Skeletal muscle cell (primary cell): ENCODE data around the gene CDC6.

Experiments
- DNase-seq: peaks from one replicate; pipeline ENCODE4 v3.0.0-alpha.2; 2010; ENCODE audit warnings: low read depth
- H3K4me3 ChIP-seq: 2 replicates; pipeline ENCODE4 v1.5.1; 2011; ENCODE audit warnings: low read depth, mild to moderate bottlenecking, control low read depth, low read length, moderate library complexity

The CDC6 gene

DNA sequence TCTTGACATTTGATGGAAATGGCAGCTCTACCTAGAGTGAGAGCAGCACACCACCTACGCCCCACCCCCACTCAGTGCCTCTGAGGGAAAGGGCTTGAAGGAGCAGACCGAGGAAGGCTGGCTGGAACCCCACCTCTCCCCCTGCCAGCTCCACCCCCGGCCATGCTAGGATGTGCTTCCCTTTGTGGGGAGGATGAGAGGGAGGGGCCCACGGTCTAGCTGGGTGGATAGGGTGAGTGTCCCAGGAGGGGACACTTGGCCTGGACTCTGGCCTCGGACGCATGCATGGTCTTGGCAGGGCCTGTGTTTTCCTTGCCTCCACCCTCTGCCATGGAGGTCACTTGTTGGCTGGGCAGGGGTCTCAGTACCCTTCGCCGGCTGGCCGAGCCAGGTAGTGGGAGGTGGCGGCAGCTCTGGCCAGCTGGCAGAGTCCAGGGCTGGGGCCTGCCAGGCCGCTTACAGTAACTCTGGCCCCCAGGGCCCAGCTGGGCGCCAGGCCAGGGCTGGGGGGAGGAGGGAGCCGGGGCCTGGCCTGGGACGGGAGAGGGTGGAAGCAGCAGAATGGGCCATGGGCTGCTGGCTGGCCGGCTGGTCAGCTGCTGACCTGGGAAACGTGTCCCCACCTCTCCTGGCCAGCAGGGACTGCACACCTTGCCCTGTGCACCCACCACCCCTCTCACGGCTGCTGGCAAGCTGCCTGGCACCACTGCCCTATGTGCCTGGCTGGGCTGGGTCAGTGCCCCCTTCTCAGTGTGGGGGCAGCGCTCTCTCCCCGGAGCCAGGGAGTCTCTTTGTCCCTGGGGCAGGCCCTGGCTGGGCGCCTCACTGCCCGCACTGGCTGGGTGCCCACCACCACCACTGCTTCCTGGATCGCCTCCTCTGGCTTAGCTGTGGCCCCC, 44.3 kb downstream of the CDC6 start:
- DNase-seq = no peak
- no peak overlapping the region for H3K4me3 ChIP-seq

DNA sequence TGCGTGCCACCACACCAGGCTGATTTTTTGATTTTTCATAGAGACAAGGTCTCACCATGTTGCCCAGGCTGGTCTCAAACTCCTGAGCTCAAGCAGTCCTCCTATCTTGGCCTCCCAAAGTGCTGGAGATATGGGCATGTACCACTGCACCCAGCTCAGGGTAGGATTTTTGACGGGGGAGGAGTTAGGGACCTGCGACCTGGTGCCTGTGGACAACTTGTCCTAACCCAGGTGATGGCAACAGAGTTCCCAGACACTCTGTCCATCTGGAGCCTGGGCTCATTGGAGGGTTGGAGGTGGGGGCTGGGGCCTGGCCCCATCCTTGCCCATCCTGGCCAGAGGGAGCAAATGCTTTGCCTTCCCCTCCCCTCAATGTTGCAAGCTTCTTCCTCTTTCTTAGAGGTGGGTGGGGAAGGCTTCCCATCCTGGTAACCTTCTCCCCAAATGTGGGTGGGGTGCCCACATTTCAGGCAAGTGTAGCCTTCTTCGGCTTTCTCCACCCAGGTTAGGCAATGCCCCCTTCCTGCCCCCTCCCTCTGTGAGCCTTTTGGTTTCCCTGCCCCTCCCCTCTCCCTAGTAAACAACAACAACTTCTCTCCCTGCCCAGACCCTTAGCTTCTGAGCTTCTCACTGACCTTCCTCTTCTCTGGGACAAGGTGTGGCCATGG, 46.2 kb downstream of the CDC6 start:
- no peak overlapping the region for H3K4me3 ChIP-seq
- no peak for DNase-seq

DNA sequence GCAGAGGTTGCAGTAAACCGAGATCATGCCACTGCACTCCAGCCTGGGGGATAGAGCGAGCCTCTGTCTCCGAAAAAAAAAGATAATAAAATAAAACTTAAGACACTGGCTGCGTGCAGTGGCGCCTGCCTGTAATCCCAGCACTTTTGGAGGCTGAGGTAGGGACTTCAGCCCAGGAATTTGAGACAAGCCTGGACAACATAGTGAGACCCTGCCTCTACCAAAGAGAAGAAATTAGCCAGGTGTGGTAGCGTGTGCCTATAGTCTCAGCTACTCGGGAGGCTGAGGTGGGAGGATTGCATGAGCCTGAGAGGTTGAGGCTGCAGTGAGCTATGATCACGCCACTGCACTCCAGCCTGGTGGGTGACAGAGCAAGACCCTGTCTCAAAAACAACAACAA, 47.9 kb downstream of the CDC6 start:
- DNase-seq = no peak
- H3K4me3 ChIP-seq = no peak overlapping the region

DNA sequence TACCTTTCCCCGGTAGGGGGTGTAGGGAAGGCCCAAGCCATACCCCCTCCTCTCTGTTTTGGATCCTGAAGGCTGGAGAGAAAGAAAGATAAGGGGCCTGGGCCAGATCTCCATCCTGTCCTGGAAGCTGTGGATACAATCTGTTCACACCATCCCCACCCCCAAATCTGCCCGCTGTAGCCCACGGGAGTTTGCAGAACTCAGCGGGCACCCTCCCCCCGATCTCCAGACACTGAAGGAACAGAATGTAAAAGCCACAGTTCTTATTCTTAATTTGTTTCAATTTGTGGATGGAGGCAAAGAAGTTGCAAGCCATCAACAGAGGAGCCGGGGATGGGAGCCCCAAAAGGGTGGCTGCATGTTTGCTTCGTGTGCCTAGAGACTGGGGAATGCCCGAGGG, 49.7 kb downstream of the CDC6 start:
- DNase-seq = no peak
- H3K4me3 ChIP-seq = no peak overlapping the region

DNA sequence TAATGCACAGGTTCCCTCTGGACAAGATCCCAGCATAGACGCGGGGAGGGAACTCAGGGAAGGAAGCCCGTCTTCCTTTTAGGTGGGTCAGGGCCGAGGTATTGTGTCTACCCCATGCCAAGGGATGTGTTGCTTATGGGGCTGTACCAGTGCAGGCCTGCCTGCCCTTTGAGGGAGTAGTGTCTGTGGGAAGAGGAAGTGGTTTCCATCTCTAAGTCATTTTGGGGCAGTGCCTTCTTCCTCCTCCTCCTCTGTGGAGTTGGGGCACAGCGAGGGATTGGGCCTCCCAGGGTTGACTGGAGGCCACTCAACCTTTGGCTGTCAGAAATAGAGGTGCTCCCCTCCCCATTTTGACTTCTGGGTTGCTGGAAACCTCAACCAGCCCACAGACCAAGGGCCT, 50.4 kb downstream of the CDC6 start:
- H3K4me3 ChIP-seq = no peak overlapping the region
- no peak for DNase-seq

DNA sequence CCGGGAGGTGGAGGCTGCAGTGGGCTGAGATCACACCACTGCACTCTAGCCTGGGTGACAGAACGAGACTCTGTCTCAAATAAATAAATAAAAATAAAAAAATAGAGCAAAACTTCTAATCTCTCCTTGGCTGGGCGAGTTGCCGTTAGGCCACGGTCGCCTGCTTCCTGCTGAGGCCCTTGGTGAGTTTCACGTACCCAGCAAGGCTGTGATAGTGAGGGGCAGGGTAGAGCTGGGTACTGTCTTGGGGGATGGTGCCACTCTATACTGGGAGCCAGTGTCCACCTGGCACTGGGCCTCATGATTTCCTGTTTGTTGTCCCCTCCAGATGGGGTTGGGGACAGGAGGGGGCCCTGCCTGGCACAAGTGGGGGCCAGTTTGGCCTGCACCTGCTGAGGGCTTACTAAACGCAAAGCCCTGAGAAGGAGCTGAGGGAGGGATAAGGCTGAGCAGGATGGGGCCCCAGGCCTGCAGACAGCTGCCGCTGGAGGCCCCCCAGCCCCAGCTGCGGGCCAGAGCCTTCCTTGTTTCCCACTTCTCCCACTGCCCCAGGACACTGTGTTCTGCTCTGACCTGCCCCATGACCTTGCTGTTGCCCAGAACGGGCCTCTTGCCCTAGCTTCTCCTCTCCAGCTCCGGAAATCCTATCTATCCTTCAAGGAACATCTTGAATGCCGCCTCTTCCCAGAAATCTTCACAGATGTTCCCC, 51.4 kb downstream of the CDC6 start:
- no peak for DNase-seq
- no peak overlapping the region for H3K4me3 ChIP-seq

DNA sequence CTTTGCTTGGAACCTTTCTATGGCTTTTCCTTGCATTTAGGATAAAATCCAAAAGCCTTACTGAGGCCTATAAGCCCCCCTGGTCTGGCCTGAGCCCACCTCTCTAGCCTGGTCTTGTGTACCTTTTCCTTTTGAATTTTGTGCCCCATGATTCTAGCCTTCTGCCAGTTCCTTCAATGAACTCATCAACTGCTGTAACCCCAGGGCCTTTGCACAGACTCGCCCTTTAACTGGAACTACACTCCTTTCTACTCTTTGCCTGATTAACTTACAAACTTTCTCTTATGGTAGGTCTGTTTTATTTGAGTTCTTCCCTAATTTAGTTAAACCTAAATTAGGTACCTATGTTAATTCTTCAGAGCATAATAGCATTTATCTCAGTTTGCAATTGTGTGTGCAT, 52.6 kb downstream of the CDC6 start:
- no peak for DNase-seq
- H3K4me3 ChIP-seq = no peak overlapping the region

DNA sequence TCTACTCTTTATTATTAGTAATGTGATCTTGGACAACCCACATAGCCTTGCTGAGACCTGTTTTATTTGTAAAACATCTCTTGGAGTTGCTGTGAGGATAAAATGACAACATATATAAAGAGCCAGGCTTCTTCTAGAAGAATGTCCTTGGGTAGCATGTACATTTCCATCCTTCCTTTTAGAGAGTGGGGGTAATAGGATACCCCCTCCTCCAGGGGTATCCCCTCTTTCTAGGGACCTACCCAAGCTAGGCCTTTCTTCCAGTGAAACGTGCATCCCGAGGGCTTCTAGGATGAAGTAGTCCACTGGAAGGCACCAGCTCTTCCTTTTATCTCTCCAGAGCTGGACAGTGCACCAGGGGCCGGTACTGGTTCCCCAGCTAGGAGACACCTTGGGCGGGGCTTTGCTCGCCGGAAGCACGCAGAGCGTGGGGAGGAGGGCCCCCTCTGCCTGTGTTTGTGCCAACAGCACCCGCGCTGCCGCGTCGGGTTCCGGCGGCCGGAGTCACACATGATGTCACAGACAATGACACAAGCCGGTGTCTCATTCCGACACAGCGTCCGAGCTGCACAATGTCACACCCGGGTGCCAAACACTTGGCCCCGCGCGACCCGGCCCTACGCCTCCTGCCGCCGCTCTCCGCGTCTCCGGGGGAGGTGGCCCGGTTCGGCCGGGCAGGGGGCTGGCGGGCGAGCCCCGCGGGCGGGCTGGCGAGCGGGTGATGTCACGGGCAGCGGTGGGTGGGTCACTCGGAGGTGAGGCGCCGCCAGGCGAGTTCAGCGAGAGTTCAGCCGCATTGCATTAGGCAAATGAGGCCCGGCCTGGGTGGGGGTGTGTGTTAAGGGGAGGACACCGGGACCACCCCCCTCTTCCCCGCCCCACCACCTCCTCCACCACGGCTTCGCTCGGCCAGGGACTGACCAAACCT, 53.5 kb downstream of the CDC6 start:
- DNase-seq = no peak

DNA sequence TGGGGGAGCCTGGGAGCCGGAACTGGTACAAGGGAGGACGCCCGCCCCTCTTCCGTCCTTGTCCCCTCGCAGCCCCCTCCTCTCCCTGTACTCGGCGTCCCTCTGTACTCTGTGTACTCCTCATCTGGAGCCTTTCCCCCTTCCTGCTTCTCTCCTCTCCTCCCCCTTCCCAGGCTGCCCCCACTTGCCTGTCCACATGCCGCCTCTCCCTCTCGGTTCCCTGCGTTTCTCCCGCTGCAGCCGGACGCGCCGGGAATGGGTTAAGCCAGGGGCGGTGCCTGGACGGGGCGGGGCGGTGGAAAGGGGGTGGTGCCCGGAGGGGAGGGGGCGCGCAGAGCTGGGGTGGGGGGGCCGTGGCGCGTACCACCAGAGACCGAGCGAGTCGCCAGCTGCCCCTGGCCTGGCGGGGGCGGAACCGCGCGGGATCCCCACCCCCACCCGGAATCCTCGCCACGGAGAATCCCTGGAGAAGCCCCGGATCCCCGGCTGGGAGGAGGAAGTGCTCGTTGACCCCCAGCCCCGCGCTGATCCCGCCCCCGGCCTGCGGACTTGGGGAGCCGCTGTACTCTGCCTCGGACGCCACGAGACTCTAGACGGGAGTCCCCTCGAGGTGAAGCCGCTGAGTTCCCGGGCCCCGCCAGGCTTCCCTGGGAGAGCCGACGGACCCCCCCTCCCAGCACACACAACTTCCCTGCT, 54.3 kb downstream of the CDC6 start:
- H3K4me3 ChIP-seq = peak overlapping the region; percentile 57
- DNase-seq = no peak

More for the DNA sequence above, 53.5 kb downstream of the CDC6 start:
- H3K4me3 ChIP-seq = peak overlapping the region; percentile 57

DNA sequence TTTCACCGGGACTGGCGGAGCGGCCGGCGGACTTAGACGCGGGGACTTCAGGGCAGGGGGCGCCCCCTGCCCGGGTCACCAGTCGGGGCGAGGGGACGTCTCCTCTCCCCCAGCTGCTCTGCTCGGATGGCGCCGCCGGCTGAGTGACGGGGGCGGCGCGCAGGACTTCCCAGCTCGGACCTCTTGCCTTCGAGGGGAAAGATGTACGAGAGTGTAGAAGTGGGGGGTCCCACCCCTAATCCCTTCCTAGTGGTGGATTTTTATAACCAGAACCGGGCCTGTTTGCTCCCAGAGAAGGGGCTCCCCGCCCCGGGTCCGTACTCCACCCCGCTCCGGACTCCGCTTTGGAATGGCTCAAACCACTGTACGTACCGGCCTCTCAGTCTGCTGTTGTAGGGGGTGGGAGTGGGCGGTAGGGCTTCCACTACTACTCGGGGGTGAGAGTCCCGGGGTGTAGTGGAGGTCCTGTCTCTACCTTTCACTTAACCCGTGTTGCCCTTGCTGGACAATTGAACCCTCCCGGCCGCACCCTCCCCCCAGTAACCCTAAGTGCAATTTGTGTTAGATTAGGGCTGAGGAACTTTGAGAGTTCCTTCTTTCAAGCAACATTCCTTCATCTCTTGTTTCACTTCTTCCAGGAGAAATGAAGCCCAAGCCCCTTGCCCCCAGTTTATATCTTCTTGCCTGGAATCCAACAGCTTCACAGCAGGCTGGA, 55.0 kb downstream of the CDC6 start:
- peak overlapping the region; percentile 57 for H3K4me3 ChIP-seq
- no peak for DNase-seq

DNA sequence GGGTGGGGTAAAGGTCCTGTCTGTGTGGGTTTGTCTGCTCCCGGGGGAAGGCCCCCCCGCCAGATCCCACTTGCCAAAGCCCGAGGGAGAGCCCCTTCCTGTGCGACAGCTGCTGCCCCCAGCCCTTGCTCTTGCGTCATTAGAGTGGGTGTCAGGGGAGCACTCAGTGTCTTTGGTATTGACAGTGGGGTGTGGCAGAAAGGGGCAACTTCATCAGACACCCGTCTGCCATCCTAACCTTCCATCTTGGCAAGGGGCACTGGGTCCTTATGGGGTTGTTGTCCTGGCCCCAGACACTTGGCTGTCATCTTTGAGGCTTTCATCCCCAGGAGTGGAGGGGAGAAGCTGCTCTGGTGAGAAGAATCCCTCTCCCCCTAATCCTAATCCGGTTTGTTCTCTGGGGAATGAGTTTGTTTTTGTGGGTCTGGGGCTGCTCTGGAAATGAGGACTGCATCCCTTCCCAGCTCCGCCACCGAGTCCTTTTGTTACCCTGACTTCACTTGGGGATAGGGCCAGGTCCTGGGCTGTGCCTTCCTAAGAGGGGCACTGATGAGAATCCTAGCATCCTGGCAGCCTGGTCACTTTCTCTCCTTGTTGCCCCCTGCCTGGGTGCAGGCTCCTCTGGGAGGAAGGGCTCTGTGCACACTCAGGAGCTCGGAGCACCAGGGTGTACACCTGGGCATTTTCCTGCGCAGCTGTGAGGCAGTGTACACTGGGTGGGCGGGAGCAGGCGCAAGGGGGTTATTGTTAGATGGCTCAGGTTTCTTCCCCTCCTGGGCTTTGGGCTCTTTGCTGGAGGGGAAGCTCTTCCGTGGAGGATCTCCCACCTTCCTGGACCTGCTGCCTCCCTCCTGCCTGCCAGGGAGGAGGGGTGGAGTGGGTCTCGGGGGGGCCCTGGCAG, 55.8 kb downstream of the CDC6 start:
- DNase-seq = no peak
- H3K4me3 ChIP-seq = peak overlapping the region; percentile 57

DNA sequence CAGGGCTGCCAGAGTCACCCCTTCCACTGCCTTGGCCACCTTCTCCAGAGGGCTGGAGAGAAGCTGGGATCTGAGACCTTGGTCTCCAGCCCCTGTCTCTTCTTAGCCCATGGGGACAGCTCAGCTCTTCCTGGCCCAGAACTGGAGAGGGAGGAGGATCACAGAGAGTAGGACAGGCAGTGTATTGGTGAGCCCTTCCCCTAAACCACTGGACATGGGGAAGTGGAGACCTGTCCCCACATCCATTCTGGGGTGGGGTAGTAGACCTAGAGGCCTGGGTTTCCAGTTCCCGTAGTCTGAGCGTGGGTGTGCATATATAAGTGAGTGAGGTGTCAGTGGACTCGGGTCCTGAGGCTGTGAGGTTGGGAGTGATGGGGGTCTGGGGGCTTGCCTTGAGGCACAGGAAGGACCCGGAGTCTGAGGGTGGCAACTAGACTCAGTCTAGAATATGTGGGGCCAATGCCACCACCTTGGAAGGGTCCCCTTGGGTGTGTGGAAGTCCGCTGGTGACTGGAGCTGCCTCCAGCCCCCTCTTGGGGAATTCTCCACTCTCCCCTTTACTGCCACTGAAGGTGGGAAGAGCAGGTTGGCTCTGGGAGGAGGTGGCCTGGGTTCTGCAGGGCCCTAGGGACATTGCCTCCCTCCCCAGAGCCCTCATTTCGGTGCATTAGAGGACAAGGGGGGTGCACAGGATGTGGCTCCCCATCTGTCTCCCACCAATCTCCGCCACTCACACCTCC, 56.9 kb downstream of the CDC6 start:
- H3K4me3 ChIP-seq = peak overlapping the region; percentile 57
- DNase-seq = no peak

DNA sequence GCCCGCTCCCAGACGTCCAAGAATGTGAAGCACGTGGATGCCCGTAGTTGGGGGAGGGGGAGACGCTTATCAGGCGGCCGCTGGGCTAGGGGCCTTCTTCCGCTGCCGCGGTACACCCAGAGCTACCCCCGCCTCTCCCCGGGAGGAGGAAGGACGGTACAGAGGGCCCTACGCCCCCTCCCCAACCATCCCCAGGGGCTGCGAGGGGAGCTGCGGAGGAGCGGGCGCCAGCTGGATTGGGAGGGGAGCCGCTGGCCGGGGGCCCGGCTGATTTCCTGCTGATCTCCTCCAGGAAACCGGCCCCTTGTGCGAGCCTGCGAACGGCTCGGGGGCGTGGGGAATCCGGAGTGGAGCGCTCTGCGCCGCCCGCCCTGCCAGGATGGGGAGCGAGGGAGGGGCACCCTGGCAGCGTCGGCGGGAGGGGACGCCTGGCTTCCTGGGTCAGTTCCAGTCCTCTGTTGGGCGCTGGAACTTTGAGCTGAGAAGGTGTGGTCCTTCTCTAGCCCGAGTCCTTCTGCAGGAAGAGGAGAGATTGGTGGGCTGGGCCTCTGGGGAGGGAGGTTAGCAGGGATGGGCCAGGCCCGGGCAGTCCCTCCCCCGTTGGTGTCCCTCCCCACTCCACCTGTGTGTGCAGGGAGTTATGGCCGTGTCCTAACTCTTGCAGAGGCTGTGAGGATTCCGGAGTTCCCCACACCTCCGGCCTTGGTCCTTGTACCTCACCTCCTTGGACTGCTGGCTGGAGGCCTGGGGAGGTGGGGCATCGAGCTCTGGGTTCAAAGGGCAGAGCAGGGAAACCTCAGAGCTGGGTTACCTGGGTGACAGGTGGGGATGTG, 57.7 kb downstream of the CDC6 start:
- no peak for DNase-seq
- peak overlapping the region; percentile 57 for H3K4me3 ChIP-seq

DNA sequence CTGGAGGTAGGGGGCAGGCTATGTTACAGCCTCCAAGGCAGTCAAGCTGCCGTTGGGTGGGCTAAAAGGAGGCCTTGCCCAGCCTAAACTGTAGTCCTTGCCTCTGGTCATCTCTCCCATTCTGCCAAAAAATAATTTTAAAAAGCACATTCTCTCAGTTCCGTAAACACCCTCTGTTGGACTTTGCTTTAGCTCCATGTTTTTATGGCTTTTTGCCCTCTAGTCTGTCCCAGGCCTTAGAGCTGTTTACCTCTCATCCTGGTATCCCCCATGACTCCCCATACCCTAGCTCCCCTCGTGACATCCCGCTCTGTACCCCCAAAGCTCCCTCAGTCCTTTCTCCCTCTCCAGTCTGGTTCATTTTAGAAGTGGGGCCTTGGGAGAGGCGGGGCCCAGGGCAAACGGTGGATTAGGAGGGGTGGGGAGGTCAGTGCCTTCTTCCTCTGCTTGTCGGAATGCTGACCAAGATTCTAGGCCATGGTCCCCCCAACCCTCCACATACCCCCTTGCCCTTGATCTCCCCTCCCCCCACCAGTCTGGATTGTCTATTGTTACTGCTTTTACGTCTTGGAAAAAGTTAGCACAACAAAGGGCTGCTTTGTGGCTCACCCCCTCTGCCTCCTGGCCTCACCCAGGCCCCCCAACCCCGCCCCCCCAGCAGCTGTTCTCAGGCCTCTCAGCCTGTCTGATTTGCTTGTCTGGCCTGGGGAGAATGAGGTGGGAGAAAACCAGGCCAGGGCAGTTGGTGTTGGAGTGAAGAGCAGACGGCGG, 58.5 kb downstream of the CDC6 start:
- H3K4me3 ChIP-seq = peak overlapping the region; percentile 57
- no peak for DNase-seq

DNA sequence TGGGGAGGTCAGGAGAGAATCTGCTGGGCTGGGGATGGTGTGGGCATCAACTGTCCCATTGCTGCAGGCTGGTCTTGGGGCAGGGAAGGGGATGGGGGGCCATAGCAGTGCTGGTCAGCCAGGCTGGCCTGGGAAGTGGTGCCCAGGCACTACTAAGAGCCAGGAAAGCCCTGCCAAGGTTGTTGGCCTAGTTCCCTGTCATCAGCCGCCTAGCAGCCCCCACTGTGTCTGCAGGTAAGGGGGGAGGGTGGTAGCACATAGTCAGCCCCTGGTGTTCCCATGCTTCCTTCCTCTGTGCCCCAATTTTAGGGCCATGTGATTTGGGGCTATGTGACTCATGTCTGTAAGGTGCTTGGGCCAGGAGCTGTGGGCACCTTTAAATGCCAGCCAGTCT, 59.1 kb downstream of the CDC6 start:
- peak overlapping the region; percentile 39 for H3K4me3 ChIP-seq

More for the DNA sequence above, 59.1 kb downstream of the CDC6 start:
- DNase-seq = no peak
